ENCODE results near the gene SIX5. TPM values are rescaled to one million over a fixed set of nuclear protein-coding genes. Genes with fewer than 3 reads are reported as not detected.

Gene SIX5
- total and polyA plus RNA-seq, 2 experiments from 2014 or later, result 40.4 to 78.8 TPM

GRCh38 chr19:45717131-45717982 lies 51.7 kb downstream of the SIX5 start:
- peak; percentile 100 for DNase-seq (ENCODE audit: low read depth in 1 of 2, low spot score in 1 of 2)
- Histone ChIP-seq H3K9me3 (ENCODE audit: low read depth) (no peaks in the 10 kb centered on the region), H3K27ac (peak overlapping the region; percentile 98), H3K4me3 (peak overlapping the region; percentile 80), H3K4me1 (ENCODE audit: low read depth) (peaks cover 11% of the 10 kb centered on the region), H3K27me3 (no peaks in the 10 kb centered on the region), H3K36me3 (peaks cover 8% of the 10 kb centered on the region)
- TF ChIP-seq, protein P1, sequence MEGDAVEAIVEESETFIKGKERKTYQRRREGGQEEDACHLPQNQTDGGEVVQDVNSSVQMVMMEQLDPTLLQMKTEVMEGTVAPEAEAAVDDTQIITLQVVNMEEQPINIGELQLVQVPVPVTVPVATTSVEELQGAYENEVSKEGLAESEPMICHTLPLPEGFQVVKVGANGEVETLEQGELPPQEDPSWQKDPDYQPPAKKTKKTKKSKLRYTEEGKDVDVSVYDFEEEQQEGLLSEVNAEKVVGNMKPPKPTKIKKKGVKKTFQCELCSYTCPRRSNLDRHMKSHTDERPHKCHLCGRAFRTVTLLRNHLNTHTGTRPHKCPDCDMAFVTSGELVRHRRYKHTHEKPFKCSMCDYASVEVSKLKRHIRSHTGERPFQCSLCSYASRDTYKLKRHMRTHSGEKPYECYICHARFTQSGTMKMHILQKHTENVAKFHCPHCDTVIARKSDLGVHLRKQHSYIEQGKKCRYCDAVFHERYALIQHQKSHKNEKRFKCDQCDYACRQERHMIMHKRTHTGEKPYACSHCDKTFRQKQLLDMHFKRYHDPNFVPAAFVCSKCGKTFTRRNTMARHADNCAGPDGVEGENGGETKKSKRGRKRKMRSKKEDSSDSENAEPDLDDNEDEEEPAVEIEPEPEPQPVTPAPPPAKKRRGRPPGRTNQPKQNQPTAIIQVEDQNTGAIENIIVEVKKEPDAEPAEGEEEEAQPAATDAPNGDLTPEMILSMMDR (IDR thresholded peaks at IDR 0.05; ENCODE audit: low read depth, low read length), result peak; percentile 29

DNA sequence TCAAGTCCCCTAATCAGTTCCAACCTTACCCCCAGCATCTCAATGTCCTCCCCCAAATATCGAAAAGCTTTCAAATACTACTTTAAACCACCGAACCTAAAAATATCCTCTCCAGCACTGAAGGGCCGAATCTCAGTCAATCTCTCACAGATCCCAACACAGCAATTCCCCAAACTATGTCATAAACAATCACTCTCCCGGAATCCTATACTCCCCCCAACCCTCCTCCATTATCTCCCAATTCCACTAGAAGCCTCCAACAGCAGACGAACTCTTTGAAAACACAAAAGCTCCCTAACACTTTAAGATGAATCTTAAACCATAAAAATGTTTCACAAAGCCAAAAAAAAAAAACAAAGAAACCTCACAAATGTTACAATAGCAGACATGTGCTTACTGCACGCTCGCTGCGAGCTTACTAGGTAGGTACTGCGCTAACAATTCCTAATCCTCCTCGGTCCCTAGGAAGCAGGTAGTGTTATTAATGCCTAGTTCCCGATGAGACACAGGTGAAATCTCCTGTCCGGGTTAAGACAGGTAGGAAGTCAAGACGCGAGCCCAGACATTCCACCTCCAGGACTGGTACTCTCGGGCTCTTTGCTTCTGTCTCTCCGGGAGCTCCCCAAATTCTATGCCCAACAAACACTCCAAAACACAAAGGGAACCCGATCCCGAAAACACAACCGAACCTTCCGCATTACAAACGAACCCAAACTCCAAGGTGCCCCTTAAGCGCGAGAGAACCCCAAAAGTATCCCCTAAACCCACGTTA lies 52.5 kb downstream of the SIX5 start:
- TF ChIP-seq, protein P1 (IDR thresholded peaks at IDR 0.05; ENCODE audit: low read depth, low read length), result no peak
- H3K27ac ChIP-seq, result peak overlapping the region; percentile 98
- peak; percentile 18 to 46 for DNase-seq (ENCODE audit: low read depth in 1 of 2, low spot score in 1 of 2)
- no peaks in the 10 kb centered on the region for H3K27me3 ChIP-seq
- no peaks in the 10 kb centered on the region for H3K9me3 ChIP-seq (ENCODE audit: low read depth)
- peak overlapping the region; percentile 80 for H3K4me3 ChIP-seq
- H3K4me1 ChIP-seq (ENCODE audit: low read depth), result peaks cover 11% of the 10 kb centered on the region
- peaks cover 8% of the 10 kb centered on the region for H3K36me3 ChIP-seq

DNA sequence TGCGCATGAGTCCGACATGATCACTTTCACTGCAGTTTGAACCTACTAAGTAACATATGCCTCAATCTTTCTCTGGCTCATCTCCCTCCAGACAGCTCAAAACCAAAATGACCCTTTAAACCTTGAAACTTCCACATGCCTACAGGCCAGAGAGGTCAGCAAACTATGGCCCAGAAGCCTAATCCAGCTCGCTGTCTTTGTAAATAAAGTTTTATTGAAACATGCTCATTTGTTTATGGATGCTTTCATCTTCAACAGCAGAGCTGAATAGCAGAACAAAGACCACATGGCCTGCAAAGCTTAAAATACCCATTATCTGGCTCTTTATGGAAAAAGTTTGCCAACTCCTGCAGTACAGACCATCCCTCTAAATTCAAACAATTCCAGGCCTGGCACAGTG lies 53.9 kb downstream of the SIX5 start:
- TF ChIP-seq, protein P1 (IDR thresholded peaks at IDR 0.05; ENCODE audit: low read depth, low read length), result no peak
- Histone ChIP-seq H3K27ac (no peak overlapping the region), H3K4me1 (ENCODE audit: low read depth) (peaks cover 16% of the 10 kb centered on the region), H3K36me3 (peaks cover 8% of the 10 kb centered on the region), H3K9me3 (ENCODE audit: low read depth) (no peaks in the 10 kb centered on the region), H3K4me3 (no peak overlapping the region), H3K27me3 (no peaks in the 10 kb centered on the region)
- DNase-seq (ENCODE audit: low read depth in 1 of 2, low spot score in 1 of 2), result no peak

Other genes with a start within 250 kb of the SIX5 start
- gene OPA3, start 184.4 kb downstream of the SIX5 start, total RNA-seq, result 13.2 and 13.7 TPM in 2 replicates
- 14.8 and 26.7 TPM in 2 replicates for gene OPA3, start 184.4 kb downstream of the SIX5 start, polyA plus RNA-seq
- 0.14 TPM in 1 of 2 replicates, not detected in the other for gene GPR4, start 167.0 kb downstream of the SIX5 start, total RNA-seq
- gene GPR4, start 167.0 kb downstream of the SIX5 start, polyA plus RNA-seq, result 0.14 TPM in 1 of 2 replicates, not detected in the other
- 24.7 and 41.0 TPM in 2 replicates for gene EML2, start 129.9 kb downstream of the SIX5 start, total RNA-seq
- 26.2 and 39.7 TPM in 2 replicates for gene EML2, start 129.9 kb downstream of the SIX5 start, polyA plus RNA-seq
- gene GIPR, start 101.0 kb downstream of the SIX5 start, total RNA-seq, result 10.8 and 23.6 TPM in 2 replicates
- gene GIPR, start 101.0 kb downstream of the SIX5 start, polyA plus RNA-seq, result 12.8 and 14.9 TPM in 2 replicates
- 258 and 298 TPM in 2 replicates for gene SNRPD2, start 77.3 kb downstream of the SIX5 start, total RNA-seq
- 696 and 731 TPM in 2 replicates for gene SNRPD2, start 77.3 kb downstream of the SIX5 start, polyA plus RNA-seq
- 22.2 and 31.1 TPM in 2 replicates for gene QPCTL, start 76.6 kb downstream of the SIX5 start, total RNA-seq
- gene QPCTL, start 76.6 kb downstream of the SIX5 start, polyA plus RNA-seq, result 12.3 and 14.6 TPM in 2 replicates
- 34.8 and 48.2 TPM in 2 replicates for gene FBXO46, start 38.4 kb downstream of the SIX5 start, total RNA-seq
- 39.3 and 42.5 TPM in 2 replicates for gene FBXO46, start 38.4 kb downstream of the SIX5 start, polyA plus RNA-seq
- gene MEIOSIN, start 35.8 kb downstream of the SIX5 start, total RNA-seq, result 0.11 and 0.33 TPM in 2 replicates
- gene MEIOSIN, start 35.8 kb downstream of the SIX5 start, polyA plus RNA-seq, result 0.07 and 0.18 TPM in 2 replicates
- 92.7 and 142 TPM in 2 replicates for gene DMPK, start 13.2 kb upstream of the SIX5 start, total RNA-seq
- 94.9 and 98.7 TPM in 2 replicates for gene DMPK, start 13.2 kb upstream of the SIX5 start, polyA plus RNA-seq
- 65.1 and 112 TPM in 2 replicates for gene DMWD, start 23.6 kb upstream of the SIX5 start, total RNA-seq
- gene DMWD, start 23.6 kb upstream of the SIX5 start, polyA plus RNA-seq, result 138 and 163 TPM in 2 replicates
- 0.07 and 0.27 TPM in 2 replicates for gene RSPH6A, start 46.1 kb upstream of the SIX5 start, total RNA-seq
- 0.45 TPM in 1 of 2 replicates, not detected in the other for gene RSPH6A, start 46.1 kb upstream of the SIX5 start, polyA plus RNA-seq
- gene SYMPK, start 93.9 kb upstream of the SIX5 start, total RNA-seq, result 43.2 and 78.7 TPM in 2 replicates
- gene SYMPK, start 93.9 kb upstream of the SIX5 start, polyA plus RNA-seq, result 66.6 and 76.4 TPM in 2 replicates
- 0.49 and 1.6 TPM in 2 replicates for gene FOXA3, start 95.1 kb upstream of the SIX5 start, total RNA-seq
- 1.3 and 1.9 TPM in 2 replicates for gene FOXA3, start 95.1 kb upstream of the SIX5 start, polyA plus RNA-seq
- 59.6 and 71.8 TPM in 2 replicates for gene IRF2BP1, start 116.9 kb upstream of the SIX5 start, total RNA-seq
- 14.5 and 21.7 TPM in 2 replicates for gene IRF2BP1, start 116.9 kb upstream of the SIX5 start, polyA plus RNA-seq
- gene MYPOP, start 133.4 kb upstream of the SIX5 start, total RNA-seq, result 6.8 and 7.3 TPM in 2 replicates
- 2.0 and 2.3 TPM in 2 replicates for gene MYPOP, start 133.4 kb upstream of the SIX5 start, polyA plus RNA-seq
- not detected in 2 replicates for gene NANOS2, start 145.5 kb upstream of the SIX5 start, total RNA-seq
- gene NANOS2, start 145.5 kb upstream of the SIX5 start, polyA plus RNA-seq, result not detected in 2 replicates
- gene NOVA2, start 204.6 kb upstream of the SIX5 start, total RNA-seq, result 0.35 and 0.71 TPM in 2 replicates
- 0.17 and 0.42 TPM in 2 replicates for gene NOVA2, start 204.6 kb upstream of the SIX5 start, polyA plus RNA-seq
- gene CCDC61, start 226.2 kb upstream of the SIX5 start, total RNA-seq, result 4.9 and 8.8 TPM in 2 replicates
- 5.2 and 5.8 TPM in 2 replicates for gene CCDC61, start 226.2 kb upstream of the SIX5 start, polyA plus RNA-seq

Data from cardiac muscle cell (in vitro differentiated cells and primary cell).